Measurements from ENCODE around the gene PLEKHG3. TPM values are rescaled to one million over a fixed set of nuclear protein-coding genes. Genes with fewer than 3 reads are reported as not detected.

PLEKHG3 gene
- total RNA-seq, 1 experiment from 2014 or later = 75.3 TPM

DNA sequence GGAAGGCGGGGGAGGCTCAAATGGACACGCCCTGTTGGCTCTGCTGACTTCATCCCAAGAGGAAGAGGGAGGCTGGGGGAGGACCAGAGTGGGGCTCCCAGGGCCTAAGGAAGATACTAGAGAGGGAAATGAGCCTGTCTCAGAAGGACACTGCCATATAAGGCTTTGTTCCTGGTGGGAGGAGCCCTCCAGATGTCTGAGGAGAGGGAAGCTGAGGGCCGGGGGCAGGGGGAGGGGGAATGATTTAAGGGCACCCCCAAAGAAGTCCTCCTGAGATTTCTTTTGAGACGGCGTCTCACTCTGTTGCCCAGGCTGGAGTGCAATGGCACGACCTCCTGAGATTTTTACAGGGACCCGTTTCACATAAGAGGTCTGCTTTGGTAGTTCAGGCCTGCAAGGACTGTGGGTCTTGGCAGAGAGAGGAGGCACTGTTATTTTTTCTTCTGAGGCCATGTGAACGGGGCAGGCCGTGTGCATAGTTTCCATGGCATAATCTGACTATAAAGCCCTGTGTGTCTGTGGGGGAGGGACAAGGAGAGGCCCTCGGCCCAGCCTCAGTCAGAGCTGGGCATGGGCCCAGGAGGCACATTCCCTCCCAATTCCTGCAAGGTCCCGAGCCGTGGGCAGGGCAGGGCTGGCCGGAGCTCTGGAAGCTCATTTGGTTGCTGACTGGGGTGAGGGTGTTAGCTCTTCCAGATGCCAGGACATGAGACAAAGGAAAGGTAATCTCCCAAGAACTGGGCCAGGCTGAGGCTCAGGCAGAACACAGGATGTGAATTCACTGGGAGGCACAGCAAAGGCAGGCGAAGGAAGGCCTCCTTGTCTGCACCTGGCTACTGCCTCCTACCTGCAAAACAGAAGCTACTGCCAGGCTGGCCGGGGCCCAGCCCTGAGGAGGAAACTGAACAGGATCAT is 22.2 kb upstream of the PLEKHG3 start:
- peak overlapping the region; percentile 66; the same call in 1 of the 2 replicates for H3K27ac Mint-ChIP-seq
- peaks cover under 1% of the 10 kb centered on the region for H3K27me3 Mint-ChIP-seq (ENCODE audit: low read depth)
- no peak overlapping the region for H3K4me3 Mint-ChIP-seq
- DNase-seq (ENCODE audit: low spot score) (peak; percentile 40), ATAC-seq (peak; percentile 84)
- no peaks in the 10 kb centered on the region for H3K9me3 Mint-ChIP-seq
- peaks cover 39% of the 10 kb centered on the region for H3K4me1 Mint-ChIP-seq
- ChIA-PET CTCF (interaction anchor here (0.6 to 2.7 kb wide), 15 partner anchors 8 to 216 kb away, joined by 3 to 17 read pairs (median 4); partner anchors contain the start of genes AKAP5 and PLEKHG3), POLR2A (interaction anchor here (0.5 kb wide), 1 partner anchor 25 kb away, joined by 3 read pairs; no protein-coding TSS in a partner anchor)
- TF ChIP-seq TCF7 (CRISPR knock-in tag; IDR thresholded peaks at IDR 0.05; ENCODE audit: low read depth) (no peak), ATF1 (CRISPR knock-in tag; IDR thresholded peaks at IDR 0.05) (no peak), JAZF1 (CRISPR knock-in tag; IDR thresholded peaks at IDR 0.05) (no peak), ZNF138 (CRISPR knock-in tag; conservative IDR thresholded peaks at IDR 0.05) (no peak; the same call in 1 of the 2 replicates), NR3C1 (CRISPR knock-in tag; conservative IDR thresholded peaks at IDR 0.05; ENCODE audit: low read depth) (no peak), TEAD4 (CRISPR knock-in tag; IDR thresholded peaks at IDR 0.05) (no peak), SMAD3 (CRISPR knock-in tag; IDR thresholded peaks at IDR 0.05; ENCODE audit: borderline replicate concordance) (no peak)
- TF ChIP-seq, protein P1, sequence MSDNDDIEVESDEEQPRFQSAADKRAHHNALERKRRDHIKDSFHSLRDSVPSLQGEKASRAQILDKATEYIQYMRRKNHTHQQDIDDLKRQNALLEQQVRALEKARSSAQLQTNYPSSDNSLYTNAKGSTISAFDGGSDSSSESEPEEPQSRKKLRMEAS (CRISPR knock-in tag; IDR thresholded peaks at IDR 0.05) = no peak
- TF ChIP-seq, protein P2, sequence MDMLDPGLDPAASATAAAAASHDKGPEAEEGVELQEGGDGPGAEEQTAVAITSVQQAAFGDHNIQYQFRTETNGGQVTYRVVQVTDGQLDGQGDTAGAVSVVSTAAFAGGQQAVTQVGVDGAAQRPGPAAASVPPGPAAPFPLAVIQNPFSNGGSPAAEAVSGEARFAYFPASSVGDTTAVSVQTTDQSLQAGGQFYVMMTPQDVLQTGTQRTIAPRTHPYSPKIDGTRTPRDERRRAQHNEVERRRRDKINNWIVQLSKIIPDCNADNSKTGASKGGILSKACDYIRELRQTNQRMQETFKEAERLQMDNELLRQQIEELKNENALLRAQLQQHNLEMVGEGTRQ (CRISPR knock-in tag; IDR thresholded peaks at IDR 0.05) = no peak
- TF ChIP-seq, protein P3, sequence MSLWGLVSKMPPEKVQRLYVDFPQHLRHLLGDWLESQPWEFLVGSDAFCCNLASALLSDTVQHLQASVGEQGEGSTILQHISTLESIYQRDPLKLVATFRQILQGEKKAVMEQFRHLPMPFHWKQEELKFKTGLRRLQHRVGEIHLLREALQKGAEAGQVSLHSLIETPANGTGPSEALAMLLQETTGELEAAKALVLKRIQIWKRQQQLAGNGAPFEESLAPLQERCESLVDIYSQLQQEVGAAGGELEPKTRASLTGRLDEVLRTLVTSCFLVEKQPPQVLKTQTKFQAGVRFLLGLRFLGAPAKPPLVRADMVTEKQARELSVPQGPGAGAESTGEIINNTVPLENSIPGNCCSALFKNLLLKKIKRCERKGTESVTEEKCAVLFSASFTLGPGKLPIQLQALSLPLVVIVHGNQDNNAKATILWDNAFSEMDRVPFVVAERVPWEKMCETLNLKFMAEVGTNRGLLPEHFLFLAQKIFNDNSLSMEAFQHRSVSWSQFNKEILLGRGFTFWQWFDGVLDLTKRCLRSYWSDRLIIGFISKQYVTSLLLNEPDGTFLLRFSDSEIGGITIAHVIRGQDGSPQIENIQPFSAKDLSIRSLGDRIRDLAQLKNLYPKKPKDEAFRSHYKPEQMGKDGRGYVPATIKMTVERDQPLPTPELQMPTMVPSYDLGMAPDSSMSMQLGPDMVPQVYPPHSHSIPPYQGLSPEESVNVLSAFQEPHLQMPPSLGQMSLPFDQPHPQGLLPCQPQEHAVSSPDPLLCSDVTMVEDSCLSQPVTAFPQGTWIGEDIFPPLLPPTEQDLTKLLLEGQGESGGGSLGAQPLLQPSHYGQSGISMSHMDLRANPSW (CRISPR knock-in tag; conservative IDR thresholded peaks at IDR 0.05; ENCODE audit: low read depth) = no peak
- H3K36me3 Mint-ChIP-seq = no peaks in the 10 kb centered on the region

DNA sequence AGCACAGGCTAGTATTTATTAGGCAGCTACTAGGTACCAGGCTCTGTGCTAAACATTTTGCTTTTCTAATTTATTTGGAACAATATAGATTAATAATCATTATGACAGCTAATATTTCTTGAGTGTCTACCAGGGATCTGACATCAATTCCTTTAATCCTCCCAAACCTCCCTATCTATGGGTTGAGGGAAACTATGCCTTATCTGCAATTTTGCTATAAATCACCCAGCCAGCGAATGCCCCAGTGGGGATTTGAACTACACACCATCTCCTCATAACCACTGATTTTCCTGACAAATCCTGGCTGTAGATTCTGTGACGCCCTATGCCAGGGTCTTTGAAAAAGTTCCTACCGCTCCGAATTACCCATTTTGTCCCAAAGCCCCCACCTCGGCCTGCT is 21.4 kb upstream of the PLEKHG3 start:
- no peak for TF ChIP-seq NFE2L1 (CRISPR knock-in tag; IDR thresholded peaks at IDR 0.05)
- no peak for TF ChIP-seq MYBL2 (CRISPR knock-in tag; IDR thresholded peaks at IDR 0.05)
- no peak for TF ChIP-seq SMAD4 (CRISPR knock-in tag; IDR thresholded peaks at IDR 0.05)
- no peak for TF ChIP-seq ESRRA (CRISPR knock-in tag; IDR thresholded peaks at IDR 0.05; ENCODE audit: borderline replicate concordance)
- H3K36me3 Mint-ChIP-seq = no peaks in the 10 kb centered on the region
- H3K9me3 Mint-ChIP-seq = no peaks in the 10 kb centered on the region
- H3K27me3 Mint-ChIP-seq (ENCODE audit: low read depth) = peaks cover 8% of the 10 kb centered on the region
- ChIA-PET CTCF (interaction anchor here (0.8 to 2.7 kb wide), 14 partner anchors 9 to 217 kb away, joined by 3 to 17 read pairs (median 4); partner anchors contain the start of genes AKAP5 and PLEKHG3), POLR2A (interaction anchor here (0.5 kb wide), 1 partner anchor 24 kb away, joined by 3 read pairs; no protein-coding TSS in a partner anchor)
- H3K4me3 Mint-ChIP-seq = no peak overlapping the region
- H3K4me1 Mint-ChIP-seq = peaks cover 39% of the 10 kb centered on the region
- no peak for DNase-seq (ENCODE audit: low spot score)
- H3K27ac Mint-ChIP-seq = no peak overlapping the region
- no peak for ATAC-seq

DNA sequence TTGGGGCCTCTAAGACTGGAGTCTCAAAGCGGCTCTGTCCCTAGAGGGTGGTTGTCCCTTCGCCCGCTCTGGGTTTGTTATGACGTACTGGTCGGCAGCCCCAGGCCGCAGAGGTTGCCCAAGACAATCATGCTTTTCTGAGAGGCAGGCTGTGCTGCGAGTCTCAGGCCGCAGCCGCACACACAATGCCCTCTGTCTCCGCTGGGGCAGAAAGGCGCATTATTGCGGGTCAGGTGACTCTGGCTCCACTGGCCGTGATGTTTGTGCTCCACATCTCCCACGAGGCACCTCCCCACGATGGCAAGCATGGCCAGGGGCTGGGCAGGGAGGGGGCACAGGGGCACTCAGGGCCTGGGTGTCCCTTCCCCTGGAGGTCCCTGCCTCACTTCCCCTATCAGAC is 21.0 kb upstream of the PLEKHG3 start:
- no peaks in the 10 kb centered on the region for H3K9me3 Mint-ChIP-seq
- no peaks in the 10 kb centered on the region for H3K36me3 Mint-ChIP-seq
- H3K4me1 Mint-ChIP-seq = peaks cover 41% of the 10 kb centered on the region
- H3K27ac Mint-ChIP-seq = no peak overlapping the region
- CTCF ChIA-PET = interaction anchor here (1.1 to 2.3 kb wide), 3 partner anchors 13 to 59 kb away, joined by 4 to 17 read pairs (median 5); no protein-coding TSS in a partner anchor
- POLR2A ChIA-PET = no interaction called here
- ATAC-seq (no peak), DNase-seq (ENCODE audit: low spot score) (no peak)
- H3K27me3 Mint-ChIP-seq (ENCODE audit: low read depth) = peaks cover 13% of the 10 kb centered on the region
- TF ChIP-seq, protein P4, sequence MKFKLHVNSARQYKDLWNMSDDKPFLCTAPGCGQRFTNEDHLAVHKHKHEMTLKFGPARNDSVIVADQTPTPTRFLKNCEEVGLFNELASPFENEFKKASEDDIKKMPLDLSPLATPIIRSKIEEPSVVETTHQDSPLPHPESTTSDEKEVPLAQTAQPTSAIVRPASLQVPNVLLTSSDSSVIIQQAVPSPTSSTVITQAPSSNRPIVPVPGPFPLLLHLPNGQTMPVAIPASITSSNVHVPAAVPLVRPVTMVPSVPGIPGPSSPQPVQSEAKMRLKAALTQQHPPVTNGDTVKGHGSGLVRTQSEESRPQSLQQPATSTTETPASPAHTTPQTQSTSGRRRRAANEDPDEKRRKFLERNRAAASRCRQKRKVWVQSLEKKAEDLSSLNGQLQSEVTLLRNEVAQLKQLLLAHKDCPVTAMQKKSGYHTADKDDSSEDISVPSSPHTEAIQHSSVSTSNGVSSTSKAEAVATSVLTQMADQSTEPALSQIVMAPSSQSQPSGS (CRISPR knock-in tag; IDR thresholded peaks at IDR 0.05; ENCODE audit: borderline replicate concordance, low read depth) = no peak
- no peak overlapping the region for H3K4me3 Mint-ChIP-seq

Data from WTC11 (cell line).